HepG2 (cell line): Measurements from ENCODE around the gene DNAAF3. TPM values are rescaled to one million over a fixed set of nuclear protein-coding genes. Genes with fewer than 3 reads are reported as not detected.
A peak's percentile ranks its signal among the peaks of the same experiment; 100 is the strongest.

Source experiments
- ATF1 ChIP-seq: IDR thresholded peaks from 2 replicates; pipeline ENCODE4 v1.6.1; 2016; ENCODE audit warnings: mild to moderate bottlenecking, control low read depth
- CC2D1A ChIP-seq: sonication (generic); formaldehyde crosslinking; IDR thresholded peaks from 2 replicates; pipeline ENCODE4 v1.8.1; 2023; ENCODE audit warnings: mild to moderate bottlenecking, missing genetic modification reagents
- CHD4 ChIP-seq: fragments of 200-600 bp; sonication (generic); IDR thresholded peaks from 2 replicates; pipeline ENCODE4 v1.7.0; 2017; ENCODE audit warnings: mild to moderate bottlenecking, low read length, borderline replicate concordance
- DDIT3 ChIP-seq: sonication (generic); formaldehyde crosslinking; IDR thresholded peaks from 2 replicates; pipeline ENCODE4 v1.4.0; 2020; ENCODE audit warnings: mild to moderate bottlenecking, missing genetic modification reagents
- DMAP1 ChIP-seq: IDR thresholded peaks from 2 replicates; pipeline ENCODE4 v1.6.1; 2016
- GFI1 ChIP-seq: sonication (generic); formaldehyde crosslinking; IDR thresholded peaks from 2 replicates; pipeline ENCODE4 v1.5.0; 2020; ENCODE audit warnings: missing genetic modification reagents, mild to moderate bottlenecking, borderline replicate concordance
- MTA1 ChIP-seq: sonication (generic); formaldehyde crosslinking; IDR thresholded peaks from 2 replicates; pipeline ENCODE4 v1.4.0; 2020; ENCODE audit warnings: missing genetic modification reagents, mild to moderate bottlenecking, borderline replicate concordance
- RBM39 ChIP-seq: fragments of 200-400 bp; formaldehyde crosslinking; IDR thresholded peaks from one replicate; pipeline ENCODE4 v1.6.1; 2018; ENCODE audit warnings: antibody characterized with exemption, mild to moderate bottlenecking, low read depth, low read length; ENCODE audit not compliant: poor library complexity, severe bottlenecking
- SALL2 ChIP-seq: sonication (generic); formaldehyde crosslinking; IDR thresholded peaks from 2 replicates; pipeline ENCODE4 v1.8.1; 2023; ENCODE audit warnings: mild to moderate bottlenecking, missing genetic modification reagents, inconsistent platforms
- TARDBP ChIP-seq: sonication (generic); formaldehyde crosslinking; IDR thresholded peaks from 2 replicates; pipeline ENCODE4 v1.8.0; 2022; ENCODE audit warnings: mild to moderate bottlenecking, missing genetic modification reagents
- YEATS4 ChIP-seq: sonication (generic); formaldehyde crosslinking; IDR thresholded peaks from 2 replicates; pipeline ENCODE4 v1.4.0; 2020; ENCODE audit warnings: missing genetic modification reagents, borderline replicate concordance
- ZBTB4 ChIP-seq: sonication (generic); formaldehyde crosslinking; IDR thresholded peaks from 2 replicates; pipeline ENCODE4 v1.4.0; 2020; ENCODE audit warnings: missing genetic modification reagents, mild to moderate bottlenecking, borderline replicate concordance
- ZIK1 ChIP-seq: sonication (generic); formaldehyde crosslinking; IDR thresholded peaks from 2 replicates; pipeline ENCODE4 v1.5.0; 2020; ENCODE audit warnings: mild to moderate bottlenecking, low read depth, missing genetic modification reagents, borderline replicate concordance
- ZNF205 ChIP-seq: IDR thresholded peaks from 2 replicates; pipeline ENCODE4 v1.6.1; 2018; ENCODE audit warnings: missing biosample characterization, missing genetic modification reagents
- ZNF33A ChIP-seq: sonication (generic); formaldehyde crosslinking; IDR thresholded peaks from 2 replicates; pipeline ENCODE4 v1.5.1; 2020; ENCODE audit warnings: missing genetic modification reagents, mild to moderate bottlenecking, moderate library complexity, borderline replicate concordance
- ZNF597 ChIP-seq: sonication (generic); formaldehyde crosslinking; IDR thresholded peaks from 2 replicates; pipeline ENCODE4 v1.5.0; 2020; ENCODE audit warnings: missing genetic modification reagents
- ZNF816 ChIP-seq: sonication (generic); formaldehyde crosslinking; IDR thresholded peaks from 2 replicates; pipeline ENCODE4 v1.8.0; 2022; ENCODE audit warnings: missing genetic modification reagents, mild to moderate bottlenecking, borderline replicate concordance
- polyA plus RNA-seq, 8 experiments: library from polyadenylated mRNA; depleted of rRNA in 3 of 8; stranded (reverse) in 7 of 8; unstranded in 1 of 8; fragments of >200 nt; fragmentation: Illumina TruSeq in 4 of 8; extraction: Trizol in 4 of 8; gene quantifications; 2 replicates each; pipeline versions ENCODE4 v1.2.1 to v1.2.3, GENCODE V29; 2011 to 2016; ENCODE audit warnings: low read depth in 4 of 8, missing spikeins in 1 of 8, mixed read lengths in 1 of 8; ENCODE audit not compliant: insufficient read depth in 1 of 8
- total RNA-seq, 5 experiments: library from RNA; depleted of rRNA; stranded (reverse); fragments of >200 nt; fragmentation: Illumina TruSeq; extraction: Trizol; gene quantifications; 2 replicates each; pipeline ENCODE4 v1.2.3, GENCODE V29; 2016; ENCODE audit warnings: low read depth in 1 of 5
- TF ChIP-seq, protein P1 (sequence below): sonication (generic); formaldehyde crosslinking; IDR thresholded peaks from 2 replicates; pipeline ENCODE4 v1.4.0; 2020; ENCODE audit warnings: mild to moderate bottlenecking, missing genetic modification reagents, borderline replicate concordance
- TF ChIP-seq, protein P2 (sequence below): sonication (generic); formaldehyde crosslinking; IDR thresholded peaks from 2 replicates; pipeline ENCODE4 v1.5.1; 2020; ENCODE audit warnings: mild to moderate bottlenecking, missing genetic modification reagents, moderate library complexity

DNAAF3 gene
- total and polyA plus RNA-seq, 2 of the 13 experiments (the other 11 are each of a cell fraction or from before 2014, with no cell fraction given): 0.30 to 0.40 TPM

GRCh38 chr19:55165952-55166529 is 372 bp downstream of the DNAAF3 start (continued):
- TF ChIP-seq, protein P1, sequence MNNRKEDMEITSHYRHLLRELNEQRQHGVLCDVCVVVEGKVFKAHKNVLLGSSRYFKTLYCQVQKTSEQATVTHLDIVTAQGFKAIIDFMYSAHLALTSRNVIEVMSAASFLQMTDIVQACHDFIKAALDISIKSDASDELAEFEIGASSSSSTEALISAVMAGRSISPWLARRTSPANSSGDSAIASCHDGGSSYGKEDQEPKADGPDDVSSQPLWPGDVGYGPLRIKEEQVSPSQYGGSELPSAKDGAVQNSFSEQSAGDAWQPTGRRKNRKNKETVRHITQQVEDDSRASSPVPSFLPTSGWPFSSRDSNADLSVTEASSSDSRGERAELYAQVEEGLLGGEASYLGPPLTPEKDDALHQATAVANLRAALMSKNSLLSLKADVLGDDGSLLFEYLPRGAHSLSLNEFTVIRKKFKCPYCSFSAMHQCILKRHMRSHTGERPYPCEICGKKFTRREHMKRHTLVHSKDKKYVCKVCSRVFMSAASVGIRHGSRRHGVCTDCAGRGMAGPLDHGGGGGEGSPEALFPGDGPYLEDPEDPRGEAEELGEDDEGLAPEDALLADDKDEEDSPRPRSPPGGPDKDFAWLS: no peak
- TF ChIP-seq GFI1: no peak
- TF ChIP-seq YEATS4: 0 out of 2 replicates have a peak, but pooled peaks have one; percentile 20
- no peak for TF ChIP-seq DDIT3 (CRISPR knock-in tag)
- peak; percentile 32; the same call in 1 of the 2 replicates for TF ChIP-seq TARDBP (CRISPR knock-in tag)
- peak; percentile 77; the same call in 1 of the 2 replicates for TF ChIP-seq ZNF597 (CRISPR knock-in tag)
- TF ChIP-seq ZNF205 (CRISPR knock-in tag): no peak
- no peak for TF ChIP-seq ATF1 (CRISPR knock-in tag)
- no peak for TF ChIP-seq CHD4
- TF ChIP-seq CC2D1A: no peak
- peak; percentile 19; the same call in 1 of the 2 replicates for TF ChIP-seq SALL2 (CRISPR knock-in tag)
- no peak for TF ChIP-seq RBM39
- no peak for TF ChIP-seq ZNF33A (CRISPR knock-in tag)
- TF ChIP-seq MTA1 (CRISPR knock-in tag): 0 out of 2 replicates have a peak, but pooled peaks have one; percentile 21
- TF ChIP-seq, protein P2, sequence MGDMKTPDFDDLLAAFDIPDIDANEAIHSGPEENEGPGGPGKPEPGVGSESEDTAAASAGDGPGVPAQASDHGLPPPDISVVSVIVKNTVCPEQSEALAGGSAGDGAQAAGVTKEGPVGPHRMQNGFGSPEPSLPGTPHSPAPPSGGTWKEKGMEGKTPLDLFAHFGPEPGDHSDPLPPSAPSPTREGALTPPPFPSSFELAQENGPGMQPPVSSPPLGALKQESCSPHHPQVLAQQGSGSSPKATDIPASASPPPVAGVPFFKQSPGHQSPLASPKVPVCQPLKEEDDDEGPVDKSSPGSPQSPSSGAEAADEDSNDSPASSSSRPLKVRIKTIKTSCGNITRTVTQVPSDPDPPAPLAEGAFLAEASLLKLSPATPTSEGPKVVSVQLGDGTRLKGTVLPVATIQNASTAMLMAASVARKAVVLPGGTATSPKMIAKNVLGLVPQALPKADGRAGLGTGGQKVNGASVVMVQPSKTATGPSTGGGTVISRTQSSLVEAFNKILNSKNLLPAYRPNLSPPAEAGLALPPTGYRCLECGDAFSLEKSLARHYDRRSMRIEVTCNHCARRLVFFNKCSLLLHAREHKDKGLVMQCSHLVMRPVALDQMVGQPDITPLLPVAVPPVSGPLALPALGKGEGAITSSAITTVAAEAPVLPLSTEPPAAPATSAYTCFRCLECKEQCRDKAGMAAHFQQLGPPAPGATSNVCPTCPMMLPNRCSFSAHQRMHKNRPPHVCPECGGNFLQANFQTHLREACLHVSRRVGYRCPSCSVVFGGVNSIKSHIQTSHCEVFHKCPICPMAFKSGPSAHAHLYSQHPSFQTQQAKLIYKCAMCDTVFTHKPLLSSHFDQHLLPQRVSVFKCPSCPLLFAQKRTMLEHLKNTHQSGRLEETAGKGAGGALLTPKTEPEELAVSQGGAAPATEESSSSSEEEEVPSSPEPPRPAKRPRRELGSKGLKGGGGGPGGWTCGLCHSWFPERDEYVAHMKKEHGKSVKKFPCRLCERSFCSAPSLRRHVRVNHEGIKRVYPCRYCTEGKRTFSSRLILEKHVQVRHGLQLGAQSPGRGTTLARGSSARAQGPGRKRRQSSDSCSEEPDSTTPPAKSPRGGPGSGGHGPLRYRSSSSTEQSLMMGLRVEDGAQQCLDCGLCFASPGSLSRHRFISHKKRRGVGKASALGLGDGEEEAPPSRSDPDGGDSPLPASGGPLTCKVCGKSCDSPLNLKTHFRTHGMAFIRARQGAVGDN (CRISPR knock-in tag): peak; percentile 61
- TF ChIP-seq DMAP1 (CRISPR knock-in tag): no peak
- no peak for TF ChIP-seq ZIK1 (CRISPR knock-in tag)
- no peak for TF ChIP-seq ZNF816 (CRISPR knock-in tag)
- TF ChIP-seq ZBTB4 (CRISPR knock-in tag): no peak
